H1 (cell line): ENCODE measurements around the gene SCARB1. TPM values are rescaled to one million over a fixed set of nuclear protein-coding genes. Genes with fewer than 3 reads are reported as not detected.

Source experiments
- CTCF ChIA-PET: fragments of 300-600 bp; sonication (Branson Sonifier 250); formaldehyde crosslinking; loops from one replicate; lab custom pipeline; 2021; ENCODE audit not compliant: partially characterized antibody; lab: Charles Lee
- POLR2A ChIA-PET: fragments of 300-600 bp; sonication (Branson Sonifier 250); formaldehyde crosslinking; loops from one replicate; lab custom pipeline; 2021; ENCODE audit warnings: inconsistent platforms; ENCODE audit not compliant: partially characterized antibody; lab: Charles Lee
- DNase-seq, 2 experiments: peaks; one replicate each; pipeline versions ENCODE4 v3.0.0 to v3.0.0-alpha.2; 2010 to 2022; ENCODE audit warnings: low spot score in 2 of 2, low read depth in 1 of 2, mixed read lengths in 1 of 2
- FAIRE-seq: peaks from 2 replicates; lab custom pipeline; 2011; peaks lifted over from hg19 to GRCh38; lab: Jason Lieb, UNC
- H2AFZ ChIP-seq: 2 replicates; pipeline ENCODE4 v1.8.1; 2012; ENCODE audit warnings: low read length, inconsistent platforms
- H2AK5ac ChIP-seq: 2 replicates; pipeline ENCODE4 v1.6.1; 2013; ENCODE audit warnings: low read depth, low read length
- H2BK120ac ChIP-seq: replicated peaks from 2 replicates; pipeline ENCODE3; 2013; ENCODE audit warnings: low read depth, low read length, inconsistent platforms
- H2BK12ac ChIP-seq: 2 replicates; pipeline ENCODE4 v1.6.1; 2013; ENCODE audit warnings: low read depth, low read length
- H2BK15ac ChIP-seq: 2 replicates; pipeline ENCODE4 v1.6.1; 2013; ENCODE audit warnings: low read length
- H2BK20ac ChIP-seq: 2 replicates; pipeline ENCODE4 v1.6.1; 2013; ENCODE audit warnings: low read length
- H2BK5ac ChIP-seq: 2 replicates; pipeline ENCODE4 v1.6.1; 2013; ENCODE audit warnings: low read depth, low read length
- H3K14ac ChIP-seq: 2 replicates; pipeline ENCODE4 v1.6.1; 2013; ENCODE audit warnings: inconsistent platforms; ENCODE audit not compliant: insufficient read length
- H3K18ac ChIP-seq: 2 replicates; pipeline ENCODE4 v1.6.1; 2013; ENCODE audit warnings: low read length; ENCODE audit errors: extremely low read depth
- H3K23ac ChIP-seq: 2 replicates; pipeline ENCODE4 v1.6.1; 2013; ENCODE audit warnings: inconsistent platforms; ENCODE audit not compliant: insufficient read length
- H3K23me2 ChIP-seq: 2 replicates; pipeline ENCODE4 v1.6.1; 2013; ENCODE audit warnings: low read depth, low read length
- H3K27ac ChIP-seq: 2 replicates; pipeline ENCODE4 v1.6.1; 2011; ENCODE audit warnings: low read depth, low read length, inconsistent platforms
- H3K27me3 ChIP-seq, 4 experiments: replicated peaks in 1 of 4; 1 replicate in 1 of 4; 2 replicates in 3 of 4; pipeline versions ENCODE4 v1.6.1 to v1.8.1; 2011 to 2013; ENCODE audit warnings: low read length in 3 of 4, mild to moderate bottlenecking in 3 of 4, inconsistent platforms in 2 of 4, mixed read lengths in 2 of 4, moderate library complexity in 1 of 4; ENCODE audit not compliant: control insufficient read depth in 3 of 4, insufficient read depth in 3 of 4; ENCODE audit errors: extremely low read depth in 1 of 4
- H3K36me3 ChIP-seq, 4 experiments: 2 replicates each; pipeline versions ENCODE4 v1.6.1 to v1.8.1; 2011 to 2013; ENCODE audit warnings: mild to moderate bottlenecking in 4 of 4, low read length in 3 of 4, moderate library complexity in 2 of 4, control low read depth in 1 of 4, inconsistent platforms in 1 of 4; ENCODE audit not compliant: insufficient read depth in 4 of 4, control insufficient read depth in 2 of 4
- H3K4ac ChIP-seq: replicated peaks from 2 replicates; pipeline ENCODE3; 2013; ENCODE audit warnings: low read length, low read depth, mixed read lengths, inconsistent platforms; ENCODE audit not compliant: insufficient read length
- H3K4me1 ChIP-seq, 4 experiments: replicated peaks in 1 of 4; 1 replicate in 1 of 4; 2 replicates in 3 of 4; pipeline versions ENCODE4 v1.6.1 to v1.8.1; 2011 to 2013; ENCODE audit warnings: low read length in 3 of 4, inconsistent platforms in 2 of 4, mixed read lengths in 1 of 4; ENCODE audit not compliant: insufficient read depth in 4 of 4, control insufficient read depth in 3 of 4
- H3K4me2 ChIP-seq, 2 experiments: 2 replicates each; pipeline versions ENCODE4 v1.6.1 to v1.8.1; 2011 to 2013; ENCODE audit warnings: low read depth in 2 of 2, low read length in 2 of 2, control low read depth in 1 of 2, inconsistent platforms in 1 of 2, mild to moderate bottlenecking in 1 of 2; ENCODE audit not compliant: insufficient read depth in 1 of 2
- H3K4me3 ChIP-seq, 4 experiments: fragments of 200-600, 300-600 bp in 1 of 4; sonication (generic), shearing (Covaris generic), sonication (Bioruptor Twin) in 1 of 4; 2 replicates each; pipeline versions ENCODE4 v1.5.1 to v1.8.1; 2011 to 2016; ENCODE audit warnings: low read length in 4 of 4, low read depth in 3 of 4, control low read depth in 2 of 4, inconsistent platforms in 2 of 4, mild to moderate bottlenecking in 2 of 4, mixed read lengths in 1 of 4, moderate library complexity in 1 of 4; ENCODE audit not compliant: insufficient read depth in 2 of 4; ENCODE audit errors: extremely low read depth in 1 of 4
- H3K56ac ChIP-seq: replicated peaks from 2 replicates; pipeline ENCODE3; 2013; ENCODE audit warnings: low read depth, mild to moderate bottlenecking, mixed read lengths, low read length, inconsistent platforms; ENCODE audit not compliant: insufficient read length
- H3K79me1 ChIP-seq: 2 replicates; pipeline ENCODE4 v1.6.1; 2013; ENCODE audit warnings: low read depth, low read length, control low read depth
- H3K79me2 ChIP-seq, 2 experiments: 2 replicates each; pipeline versions ENCODE4 v1.6.1 to v1.8.1; 2012 to 2013; ENCODE audit warnings: low read length in 2 of 2, mild to moderate bottlenecking in 2 of 2, inconsistent platforms in 1 of 2; ENCODE audit not compliant: insufficient read depth in 2 of 2, control insufficient read depth in 1 of 2
- H3K9ac ChIP-seq, 4 experiments: replicated peaks in 1 of 4; 1 replicate in 1 of 4; 2 replicates in 3 of 4; pipeline versions ENCODE4 v1.6.1 to v1.8.1; 2011 to 2013; ENCODE audit warnings: low read depth in 3 of 4, low read length in 3 of 4, control low read depth in 2 of 4, mild to moderate bottlenecking in 2 of 4, moderate library complexity in 2 of 4, inconsistent platforms in 1 of 4; ENCODE audit errors: extremely low read depth in 1 of 4
- H3K9me3 ChIP-seq, 2 experiments: 2 replicates each; pipeline versions ENCODE4 v1.6.1 to v1.8.1; 2012 to 2013; ENCODE audit warnings: mild to moderate bottlenecking in 2 of 2, moderate library complexity in 2 of 2, control low read depth in 1 of 2, inconsistent platforms in 1 of 2, low read depth in 1 of 2, low read length in 1 of 2, mixed read lengths in 1 of 2; ENCODE audit not compliant: insufficient read depth in 2 of 2
- H4K20me1 ChIP-seq, 2 experiments: replicated peaks in 1 of 2; 2 replicates each; pipeline versions ENCODE3 to v1.8.1; 2011 to 2013; ENCODE audit warnings: inconsistent platforms in 2 of 2, low read length in 2 of 2, mild to moderate bottlenecking in 1 of 2; ENCODE audit not compliant: insufficient read depth in 2 of 2, control insufficient read depth in 1 of 2
- H4K5ac ChIP-seq: 2 replicates; pipeline ENCODE4 v1.6.1; 2013; ENCODE audit warnings: low read length, low read depth, mixed read lengths, inconsistent platforms; ENCODE audit not compliant: insufficient read length
- H4K8ac ChIP-seq: 2 replicates; pipeline ENCODE4 v1.8.0; 2013; ENCODE audit warnings: mild to moderate bottlenecking, moderate library complexity, low read length, inconsistent platforms; ENCODE audit not compliant: insufficient read depth; ENCODE audit errors: extremely low read depth
- H4K91ac ChIP-seq: replicated peaks from 2 replicates; pipeline ENCODE3; 2013; ENCODE audit warnings: low read length, mixed read lengths, inconsistent platforms; ENCODE audit not compliant: insufficient read length
- TAF1 ChIP-seq: IDR thresholded peaks from 2 replicates; pipeline ENCODE4 v1.6.1; 2011; ENCODE audit warnings: mild to moderate bottlenecking, low read depth, low read length
- WGBS, 2 experiments: shearing (Covaris generic) in 1 of 2; methylation state at CpG; one replicate each; pipeline versions ENCODE4 v1.1.6 to v1.1.7; 2013 to 2015; ENCODE audit warnings: low lambda C conversion rate in 2 of 2, mixed read lengths in 2 of 2, inconsistent platforms in 1 of 2, low coverage in 1 of 2, missing lambda C conversion rate in 1 of 2; ENCODE audit not compliant: insufficient replicate concordance in 2 of 2, insufficient coverage in 1 of 2, insufficient read length in 1 of 2; ENCODE audit errors: extremely low coverage in 1 of 2, missing lambda C conversion rate in 1 of 2; 5-methylcytosine and 5-hydroxymethylcytosine counted together
- polyA plus RNA-seq, 7 experiments: library from polyadenylated mRNA; depleted of rRNA in 3 of 7; stranded (reverse) in 5 of 7; unstranded in 2 of 7; fragments of >200 nt in 5 of 7; fragments of 200-250 nt in 2 of 7; gene quantifications; 1 replicate in 5 of 7; 2 replicates in 1 of 7; 4 replicates in 1 of 7; pipeline versions ENCODE4 v1.2.1 to v1.2.3, GENCODE V29; 2011 to 2013; ENCODE audit warnings: missing spikeins in 2 of 7, mixed read lengths in 2 of 7
- total RNA-seq: library from RNA; stranded (reverse); fragmentation: NEBNext Ultra II Directional; extraction: Animal tissue kit (Norgen Biotek cat#: 25700); gene quantifications from 2 replicates; pipeline ENCODE4 v1.2.1, GENCODE V29; 2021

The SCARB1 gene
- total and polyA plus RNA-seq, 2 of the 8 experiments (the other 6 are each of a cell fraction or from before 2014, with no cell fraction given), result 45.3 to 57.1 TPM

DNA sequence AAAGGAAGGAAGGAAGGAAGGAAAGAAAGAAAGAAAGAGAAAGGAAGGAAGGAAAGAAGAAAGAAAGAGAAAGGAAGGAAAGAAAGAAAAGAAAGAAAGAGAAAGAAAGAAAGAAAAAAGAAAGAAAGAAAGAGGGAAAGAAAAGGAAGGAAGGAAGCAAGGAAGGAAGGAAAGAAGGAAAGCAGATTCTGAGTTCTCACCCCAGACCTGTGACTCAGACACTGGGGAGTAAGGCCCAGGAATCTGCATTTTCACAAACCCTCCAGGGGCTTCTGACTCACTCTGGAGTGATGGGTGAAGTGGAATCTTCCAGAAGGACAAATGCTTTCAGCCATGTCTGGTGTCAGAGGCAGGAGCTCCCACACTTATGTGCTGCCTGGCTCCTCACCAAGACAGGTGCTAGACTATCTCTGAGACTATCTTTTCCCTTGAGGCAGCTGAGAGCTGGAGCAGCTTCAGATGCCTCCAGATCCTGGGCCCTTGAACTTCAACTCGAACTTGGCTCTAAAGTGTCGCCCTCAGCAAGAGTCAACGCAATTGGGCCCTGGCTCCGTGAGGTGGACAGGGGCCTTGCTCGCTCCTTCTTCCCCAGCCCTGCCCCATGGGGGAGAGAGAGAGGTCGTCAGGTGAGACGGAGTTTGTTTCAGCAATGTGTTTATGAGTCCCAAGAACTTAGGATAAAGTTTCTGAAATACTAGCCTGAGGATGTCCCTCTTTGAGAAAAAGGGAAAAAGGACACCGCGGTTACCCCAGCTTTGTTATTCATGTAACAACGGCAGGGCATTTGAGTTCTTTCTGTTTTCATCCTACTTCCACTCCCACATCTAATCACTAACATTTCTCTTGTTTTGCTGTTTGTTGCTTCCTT, 19.8 kb upstream of the SCARB1 start:
- 61% methylated on average over 10 of the region's 10 CpGs; no CpG with 5 or more reads in 1 of the 2 experiments for WGBS, 2 experiments
- CTCF ChIA-PET, result interaction anchor here (1.0 to 5.6 kb wide), 2 partner anchors 14 to 22 kb away, joined by 3 to 25 read pairs; no protein-coding TSS in a partner anchor

More for the DNA sequence above, 19.8 kb upstream of the SCARB1 start:
- H3K79me1 ChIP-seq, result no peaks in the 10 kb centered on the region
- POLR2A ChIA-PET, result interaction anchor here (0.8 to 2.6 kb wide), 5 partner anchors 14 to 56 kb away, joined by 3 to 8 read pairs (median 3); partner anchors contain the start of gene UBC
- H3K9ac ChIP-seq, result no peak overlapping the region
- H2BK12ac ChIP-seq, result peak overlapping the region; percentile 96; the same call in 1 of the 2 replicates
- H3K14ac ChIP-seq, result no peak overlapping the region
- H2BK15ac ChIP-seq, result no peak overlapping the region; the same call in 1 of the 2 replicates
- DNase-seq (no peak), FAIRE-seq (no peak)
- H4K5ac ChIP-seq, result no peak overlapping the region
- H3K4me2 ChIP-seq, result peak overlapping the region in 1 of 2 experiments; percentile 11; a peak in 3 of 4 replicates
- H3K23ac ChIP-seq, result no peak overlapping the region
- H3K4ac ChIP-seq, result no peak overlapping the region
- no peaks in the 10 kb centered on the region for H3K27me3 ChIP-seq
- H4K8ac ChIP-seq, result no peak overlapping the region
- peaks cover 0 to 14% (median 7%) of the 10 kb centered on the region in 4 experiments; a peak in 6 of 7 replicates for H3K4me1 ChIP-seq
- no peaks in the 10 kb centered on the region for H3K36me3 ChIP-seq
- no peak overlapping the region for H4K91ac ChIP-seq
- H3K4me3 ChIP-seq, result no peak overlapping the region
- no peaks in the 10 kb centered on the region for H4K20me1 ChIP-seq
- H3K27ac ChIP-seq, result no peak overlapping the region
- H2BK20ac ChIP-seq, result no peak overlapping the region
- no peaks in the 10 kb centered on the region for H3K79me2 ChIP-seq
- H3K56ac ChIP-seq, result no peak overlapping the region
- peak overlapping the region; percentile 80; the same call in 1 of the 2 replicates for H3K18ac ChIP-seq
- H2BK5ac ChIP-seq, result 0 out of 2 replicates have a peak overlapping the region, but pooled peaks have one; percentile 35
- TF ChIP-seq TAF1, result no peak
- peak overlapping the region; percentile 46; the same call in 1 of the 2 replicates for H2AFZ ChIP-seq
- no peaks in the 10 kb centered on the region for H3K9me3 ChIP-seq
- H2BK120ac ChIP-seq, result no peak overlapping the region
- H3K23me2 ChIP-seq, result 0 out of 2 replicates have a peak, but pooled peaks cover 2% of the 10 kb centered on the region
- H2AK5ac ChIP-seq, result no peak overlapping the region
